ENCODE data around the gene F2R. TPM values are rescaled to one million over a fixed set of nuclear protein-coding genes. Genes with fewer than 3 reads are reported as not detected.
A peak's percentile ranks its signal among the peaks of the same experiment; 100 is the strongest.

The F2R gene
- total RNA-seq, 2 donors from 2014 or later = 16.1 to 46.7 TPM

GRCh38 chr5:76709762-76710161, 6.2 kb upstream of the F2R start:
- H3K36me3 ChIP-seq = no peaks in the 10 kb centered on the region
- no peak for DNase-seq (ENCODE audit: low spot score)
- H3K27ac ChIP-seq = no peak overlapping the region
- no peaks in the 10 kb centered on the region for H3K9me3 ChIP-seq
- TF ChIP-seq CTCF (IDR thresholded peaks at IDR 0.05) = no peak
- peaks cover 0 to 3% of the 10 kb centered on the region in 2 donors for H3K27me3 ChIP-seq
- H3K4me3 ChIP-seq = no peak overlapping the region
- H3K4me1 ChIP-seq = no peaks in the 10 kb centered on the region

DNA sequence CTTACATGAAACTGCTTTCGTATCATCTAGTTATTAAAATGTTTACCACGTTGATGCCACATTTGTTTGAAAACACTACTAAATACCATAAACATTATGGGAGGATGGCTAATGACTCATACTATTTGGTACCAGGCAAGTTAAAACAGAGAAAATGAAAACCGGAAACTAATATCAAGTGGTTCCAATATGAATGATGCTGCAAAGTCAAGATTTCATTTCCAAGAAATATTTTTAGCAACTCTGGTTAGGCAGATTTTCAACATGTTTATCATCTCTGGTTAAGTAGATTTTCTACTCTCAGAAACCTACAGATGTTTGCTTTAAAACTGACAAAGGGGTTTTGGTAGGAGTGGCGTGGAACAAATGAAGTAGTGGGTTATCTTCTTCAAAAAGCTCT, 4.9 kb upstream of the F2R start:
- H3K36me3 ChIP-seq = no peaks in the 10 kb centered on the region
- no peak overlapping the region for H3K4me3 ChIP-seq
- no peak for DNase-seq (ENCODE audit: low spot score)

GRCh38 chr5:76714751-76715485, 1.0 kb upstream of the F2R start:
- Histone ChIP-seq H3K4me3 (peak overlapping the region; percentile 63 to 80), H3K9me3 (no peaks in the 10 kb centered on the region), H3K27me3 (peaks cover 0 to 5% of the 10 kb centered on the region in 2 donors), H3K36me3 (no peaks in the 10 kb centered on the region), H3K27ac (peak overlapping the region; percentile 61 to 79), H3K4me1 (peaks cover 0 to 31% of the 10 kb centered on the region in 2 donors)
- TF ChIP-seq CTCF (IDR thresholded peaks at IDR 0.05) = no peak
- no peak for DNase-seq (ENCODE audit: low spot score)

More for the DNA sequence above, 4.9 kb upstream of the F2R start:
- no peaks in the 10 kb centered on the region for H3K9me3 ChIP-seq
- H3K27me3 ChIP-seq = peaks cover 0 to 5% of the 10 kb centered on the region in 2 donors
- no peak overlapping the region for H3K27ac ChIP-seq
- H3K4me1 ChIP-seq = peaks cover 0 to 9% of the 10 kb centered on the region in 2 donors
- no peak for TF ChIP-seq CTCF (IDR thresholded peaks at IDR 0.05)

- H3K4me1 ChIP-seq = peaks cover 0 to 31% of the 10 kb centered on the region in 2 donors
- no peak for TF ChIP-seq CTCF (IDR thresholded peaks at IDR 0.05)
These were observed 515 bp upstream of the F2R start for GRCh38 chr5:76715486-76715735.

GRCh38 chr5:76716456-76717157, 681 bp downstream of the F2R start:
- H3K4me1 ChIP-seq = peaks cover 0 to 31% of the 10 kb centered on the region in 2 donors
- H3K4me3 ChIP-seq = peak overlapping the region; percentile 63 to 80
- H3K27me3 ChIP-seq = peaks cover 0 to 5% of the 10 kb centered on the region in 2 donors
- no peaks in the 10 kb centered on the region for H3K36me3 ChIP-seq
- no peak for DNase-seq (ENCODE audit: low spot score)
- no peak for TF ChIP-seq CTCF (IDR thresholded peaks at IDR 0.05)
- H3K27ac ChIP-seq = peak overlapping the region; percentile 61 to 79
- H3K9me3 ChIP-seq = no peaks in the 10 kb centered on the region

More at GRCh38 chr5:76715486-76715735, 515 bp upstream of the F2R start:
- Histone ChIP-seq H3K9me3 (no peaks in the 10 kb centered on the region), H3K27me3 (peaks cover 0 to 5% of the 10 kb centered on the region in 2 donors), H3K27ac (peak overlapping the region; percentile 61 to 79), H3K36me3 (no peaks in the 10 kb centered on the region), H3K4me3 (peak overlapping the region; percentile 63 to 80)
- no peak for DNase-seq (ENCODE audit: low spot score)

All from right atrium auricular region (tissue), 2 donors.